GM12878 (cell line): ENCODE measurements around the gene CYB561A3.

Source experiments
- BRCA1 ChIP-seq: IDR thresholded peaks from 2 replicates; pipeline ENCODE4 v1.6.1; 2011; ENCODE audit warnings: low read depth, low read length, improper control_type of control experiment
- CREB1 ChIP-seq: IDR thresholded peaks from 2 replicates; pipeline ENCODE4 v1.6.1; 2012; ENCODE audit warnings: low read depth, mild to moderate bottlenecking, inconsistent platforms
- CTCF ChIP-seq, 3 experiments: IDR thresholded peaks in 2 of 3; conservative IDR thresholded peaks in 1 of 3; 2 replicates each; pipeline ENCODE4 v1.5.1; 2011; ENCODE audit warnings: low read depth in 3 of 3, low read length in 3 of 3, mild to moderate bottlenecking in 3 of 3, control low read depth in 2 of 3, moderate library complexity in 2 of 3, inconsistent platforms in 1 of 3, mixed read lengths in 1 of 3; ENCODE audit not compliant: control insufficient read depth in 2 of 3, insufficient read depth in 1 of 3; ENCODE audit errors: extremely low read depth in 1 of 3
- EZH2 ChIP-seq: IDR thresholded peaks from 2 replicates; pipeline ENCODE4 v1.6.1; 2012; ENCODE audit warnings: low read depth, mild to moderate bottlenecking, control low read depth, inconsistent platforms, low read length, borderline replicate concordance; ENCODE audit not compliant: control insufficient read depth
- FOXM1 ChIP-seq: IDR thresholded peaks from 2 replicates; pipeline ENCODE4 v1.6.1; 2012; ENCODE audit warnings: low read depth, mild to moderate bottlenecking, inconsistent platforms, low read length, moderate library complexity
- HSF1 ChIP-seq: fragments of 150-350 bp; IDR thresholded peaks from 2 replicates; pipeline ENCODE4 v1.6.1; 2014; ENCODE audit warnings: mild to moderate bottlenecking, low read depth, low read length
- NFYB ChIP-seq: IDR thresholded peaks from 2 replicates; pipeline ENCODE4 v1.6.1; 2011; ENCODE audit warnings: low read depth, mild to moderate bottlenecking, low read length, improper control_type of control experiment, moderate library complexity; ENCODE audit not compliant: insufficient read depth
- POLR2A ChIP-seq: IDR thresholded peaks from 2 replicates; pipeline ENCODE4 v1.6.1; 2011; ENCODE audit warnings: low read depth, mild to moderate bottlenecking, low read length
- SP1 ChIP-seq: IDR thresholded peaks from one replicate; pipeline ENCODE4 v1.6.1; 2011; ENCODE audit warnings: low read depth, low read length
- ZBTB33 ChIP-seq: fragments of 450-650 bp; IDR thresholded peaks from 2 replicates; pipeline ENCODE4 v1.6.1; 2017; ENCODE audit warnings: mild to moderate bottlenecking
- TF ChIP-seq, protein P1 (sequence below): fragments of 450-650 bp; IDR thresholded peaks from 2 replicates; pipeline ENCODE4 v1.6.1; 2014; ENCODE audit warnings: mild to moderate bottlenecking
- TF ChIP-seq, protein P2 (sequence below): IDR thresholded peaks from 2 replicates; pipeline ENCODE4 v1.6.1; 2011; ENCODE audit warnings: borderline replicate concordance, low read depth, mild to moderate bottlenecking, moderate library complexity, mixed read lengths, low read length; ENCODE audit not compliant: insufficient read depth; ENCODE audit errors: extremely low read length

GRCh38 chr11:61310749-61311148 lies 50.9 kb downstream of the CYB561A3 start:
- TF ChIP-seq CREB1 (no peak), NFYB (no peak), EZH2 (no peak), SP1 (no peak), FOXM1 (no peak), POLR2A (no peak), CTCF (IDR thresholded peaks at IDR 0.05 in 2 of 3, conservative IDR thresholded peaks at IDR 0.05 in 1 of 3; ENCODE audit: control insufficient read depth in 2 of 3, extremely low read depth in 1 of 3, insufficient read depth in 1 of 3, low read depth in 3 of 3, low read length in 3 of 3) (no peak), HSF1 (no peak), BRCA1 (no peak), ZBTB33 (no peak)
- TF ChIP-seq, protein P1, sequence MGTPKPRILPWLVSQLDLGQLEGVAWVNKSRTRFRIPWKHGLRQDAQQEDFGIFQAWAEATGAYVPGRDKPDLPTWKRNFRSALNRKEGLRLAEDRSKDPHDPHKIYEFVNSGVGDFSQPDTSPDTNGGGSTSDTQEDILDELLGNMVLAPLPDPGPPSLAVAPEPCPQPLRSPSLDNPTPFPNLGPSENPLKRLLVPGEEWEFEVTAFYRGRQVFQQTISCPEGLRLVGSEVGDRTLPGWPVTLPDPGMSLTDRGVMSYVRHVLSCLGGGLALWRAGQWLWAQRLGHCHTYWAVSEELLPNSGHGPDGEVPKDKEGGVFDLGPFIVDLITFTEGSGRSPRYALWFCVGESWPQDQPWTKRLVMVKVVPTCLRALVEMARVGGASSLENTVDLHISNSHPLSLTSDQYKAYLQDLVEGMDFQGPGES: no peak
- TF ChIP-seq, protein P2, sequence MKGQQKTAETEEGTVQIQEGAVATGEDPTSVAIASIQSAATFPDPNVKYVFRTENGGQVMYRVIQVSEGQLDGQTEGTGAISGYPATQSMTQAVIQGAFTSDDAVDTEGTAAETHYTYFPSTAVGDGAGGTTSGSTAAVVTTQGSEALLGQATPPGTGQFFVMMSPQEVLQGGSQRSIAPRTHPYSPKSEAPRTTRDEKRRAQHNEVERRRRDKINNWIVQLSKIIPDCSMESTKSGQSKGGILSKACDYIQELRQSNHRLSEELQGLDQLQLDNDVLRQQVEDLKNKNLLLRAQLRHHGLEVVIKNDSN: no peak
